NCI-H2029 treated with DMSO at 0.1 percent for 48 hours (cell line): ENCODE data around the gene TNFSF9.
A peak's percentile ranks its signal among the peaks of the same experiment; 100 is the strongest.

Experiments used
- DNase-seq: peaks from one replicate; lab custom pipeline; 2025; lab: John Stamatoyannopoulos, UW

TNFSF9 gene

GRCh38 chr19:6530386-6531162 is at the start of gene TNFSF9:
TSS of gene TNFSF9 (plus strand) at chr19:6531026. CDS start at chr19:6531037, 11 bp downstream.
- peak; percentile 10 for DNase-seq

- no peak for DNase-seq
Observed at GRCh38 chr19:6481541-6482342, 49.1 kb upstream of the TNFSF9 start, which contains the start of gene DENND1C. TSS of gene DENND1C (minus strand) at chr19:6481787. CDS start at chr19:6481695, 92 bp downstream.

GRCh38 chr19:6482343-6482686 is 48.5 kb upstream of the TNFSF9 start:
- no peak for DNase-seq

GRCh38 chr19:6483235-6483634 is 47.6 kb upstream of the TNFSF9 start:
- no peak for DNase-seq

- no peak for DNase-seq
Observed at GRCh38 chr19:6484230-6484629, 46.6 kb upstream of the TNFSF9 start.

GRCh38 chr19:6484831-6485230 is 46.0 kb upstream of the TNFSF9 start:
- DNase-seq, result no peak

- no peak for DNase-seq
Observed at GRCh38 chr19:6489278-6490061, 41.4 kb upstream of the TNFSF9 start.

- no peak for DNase-seq
Observed at GRCh38 chr19:6490134-6490533, 40.7 kb upstream of the TNFSF9 start.

- DNase-seq, result no peak
Observed at GRCh38 chr19:6491802-6492592, 38.8 kb upstream of the TNFSF9 start.

GRCh38 chr19:6494438-6495036 is 36.3 kb upstream of the TNFSF9 start:
- DNase-seq, result no peak

GRCh38 chr19:6495947-6496346 is 34.9 kb upstream of the TNFSF9 start:
- no peak for DNase-seq

- no peak for DNase-seq
Observed at GRCh38 chr19:6498294-6499036, 32.4 kb upstream of the TNFSF9 start.

GRCh38 chr19:6499052-6499790 is 31.6 kb upstream of the TNFSF9 start:
- no peak for DNase-seq

- no peak for DNase-seq
Observed at GRCh38 chr19:6500837-6501739, 29.7 kb upstream of the TNFSF9 start.

- no peak for DNase-seq
Observed at GRCh38 chr19:6501740-6502648, 28.8 kb upstream of the TNFSF9 start, which contains the start of gene TUBB4A. TSS of gene TUBB4A (minus strand) at chr19:6502309. CDS start at chr19:6502212, 97 bp downstream.

- no peak for DNase-seq
Observed at GRCh38 chr19:6503407-6504201, 27.2 kb upstream of the TNFSF9 start.
